CD8-positive, alpha-beta memory T cell (primary cell): ENCODE results near the gene NFAT5. TPM values are rescaled to one million over a fixed set of nuclear protein-coding genes. Genes with fewer than 3 reads are reported as not detected.

Experiments used
- CTCF ChIA-PET: fragments of 350-600 bp; sonication (Branson Sonifier 250); formaldehyde crosslinking; loops from one replicate; lab custom pipeline; 2021; ENCODE audit warnings: antibody characterized with exemption; lab: Charles Lee
- POLR2A ChIA-PET: fragments of 350-600 bp; sonication (Branson Sonifier 250); formaldehyde crosslinking; loops from one replicate; lab custom pipeline; 2021; ENCODE audit warnings: antibody characterized with exemption; lab: Charles Lee
- DNase-seq, 5 donors: peaks; one replicate each; pipeline versions ENCODE4 v3.0.0 to v3.0.0-alpha.2; 2020 to 2022; ENCODE audit warnings: mixed read lengths in 1 of 5
- H3K27ac ChIP-seq: one replicate; pipeline ENCODE4 v1.7.0; 2013; ENCODE audit warnings: low read depth, mild to moderate bottlenecking, low read length, moderate library complexity
- H3K27me3 ChIP-seq: 2 replicates; pipeline ENCODE4 v1.7.0; 2013; ENCODE audit warnings: low read length, mild to moderate bottlenecking; ENCODE audit not compliant: insufficient read depth, poor library complexity, severe bottlenecking
- H3K36me3 ChIP-seq: 2 replicates; pipeline ENCODE4 v1.7.0; 2013; ENCODE audit warnings: mild to moderate bottlenecking, low read length, moderate library complexity; ENCODE audit not compliant: insufficient read depth
- H3K4me1 ChIP-seq: 2 replicates; pipeline ENCODE4 v1.7.0; 2013; ENCODE audit warnings: mild to moderate bottlenecking, low read length, moderate library complexity; ENCODE audit not compliant: insufficient read depth
- H3K4me3 ChIP-seq: 2 replicates; pipeline ENCODE4 v1.7.0; 2013; ENCODE audit warnings: mild to moderate bottlenecking, low read length
- H3K9me3 ChIP-seq: 2 replicates; pipeline ENCODE4 v1.7.0; 2013; ENCODE audit warnings: mild to moderate bottlenecking, low read length
- H3K27ac Mint-ChIP-seq, 8 donors: one replicate each; pipeline ENCODE4 v1.8.0; 2020 to 2021; ENCODE audit warnings: mixed read lengths in 8 of 8, mild to moderate bottlenecking in 6 of 8, inconsistent platforms in 3 of 8, moderate library complexity in 3 of 8
- H3K27me3 Mint-ChIP-seq, 2 donors: one replicate each; pipeline ENCODE4 v1.8.0; 2020 to 2021; ENCODE audit warnings: mixed read lengths in 2 of 2, mild to moderate bottlenecking in 1 of 2, moderate library complexity in 1 of 2
- H3K36me3 Mint-ChIP-seq, 3 donors: one replicate each; pipeline ENCODE4 v1.8.0; 2020 to 2021; ENCODE audit warnings: mixed read lengths in 3 of 3, inconsistent platforms in 1 of 3, mild to moderate bottlenecking in 1 of 3
- H3K4me1 Mint-ChIP-seq, 3 donors: one replicate each; pipeline ENCODE4 v1.8.0; 2020 to 2021; ENCODE audit warnings: mixed read lengths in 3 of 3, inconsistent platforms in 1 of 3, mild to moderate bottlenecking in 1 of 3
- H3K4me3 Mint-ChIP-seq, 7 donors: one replicate each; pipeline ENCODE4 v1.8.0; 2020 to 2021; ENCODE audit warnings: mixed read lengths in 7 of 7, mild to moderate bottlenecking in 6 of 7, moderate library complexity in 4 of 7, inconsistent platforms in 2 of 7
- H3K9me3 Mint-ChIP-seq, 5 donors: one replicate each; pipeline ENCODE4 v1.8.0; 2020 to 2022; ENCODE audit warnings: mixed read lengths in 5 of 5, mild to moderate bottlenecking in 3 of 5, moderate library complexity in 2 of 5, inconsistent platforms in 1 of 5
- polyA plus RNA-seq: library from polyadenylated mRNA; unstranded; fragments of 300-500 nt; fragmentation: Illumina TruSeq; gene quantifications from one replicate; pipeline ENCODE4 v1.2.3, GENCODE V29; 2021
- total RNA-seq, 2 experiments: library from RNA; stranded (reverse); gene quantifications; one replicate each; pipeline ENCODE4 v1.2.3, GENCODE V29; 2021

NFAT5 gene
- total and polyA plus RNA-seq, 3 experiments from 2014 or later = 11.3 to 41.0 (median 39.0) TPM

DNA sequence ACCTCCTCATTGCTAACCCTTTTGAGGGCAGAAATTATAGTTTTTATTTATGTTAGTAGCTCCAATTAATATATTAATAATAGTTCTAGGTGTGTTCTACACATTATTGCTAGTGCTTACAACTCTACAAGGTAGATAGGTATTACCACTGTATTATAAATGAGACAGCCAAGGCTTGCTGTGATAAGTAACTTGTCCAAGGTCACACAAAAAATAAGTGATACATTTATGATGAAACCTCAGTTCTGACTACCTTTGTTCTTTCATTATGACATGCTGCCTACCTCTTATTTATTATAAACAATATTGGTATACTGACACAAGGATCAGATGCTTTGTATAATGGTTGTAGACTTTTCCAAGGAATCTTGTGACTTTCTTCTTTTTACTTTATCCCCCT is 41.2 kb downstream of the NFAT5 start:
- CTCF ChIA-PET = no interaction called here
- Histone ChIP-seq H3K9me3 (no peaks in the 10 kb centered on the region), H3K36me3 (no peaks in the 10 kb centered on the region), H3K27me3 (no peaks in the 10 kb centered on the region), H3K4me1 (peaks cover 10% of the 10 kb centered on the region), H3K4me3 (no peak overlapping the region), H3K27ac (no peak overlapping the region)
- H3K9me3 Mint-ChIP-seq = no peaks in the 10 kb centered on the region
- H3K27me3 Mint-ChIP-seq = no peaks in the 10 kb centered on the region
- DNase-seq = no peak
- peaks cover 35 to 57% (median 52%) of the 10 kb centered on the region in 3 donors for H3K4me1 Mint-ChIP-seq
- peaks cover 0 to 10% (median 8%) of the 10 kb centered on the region in 3 donors for H3K36me3 Mint-ChIP-seq
- no peak overlapping the region for H3K27ac Mint-ChIP-seq
- POLR2A ChIA-PET = no interaction called here
- no peak overlapping the region for H3K4me3 Mint-ChIP-seq

DNA sequence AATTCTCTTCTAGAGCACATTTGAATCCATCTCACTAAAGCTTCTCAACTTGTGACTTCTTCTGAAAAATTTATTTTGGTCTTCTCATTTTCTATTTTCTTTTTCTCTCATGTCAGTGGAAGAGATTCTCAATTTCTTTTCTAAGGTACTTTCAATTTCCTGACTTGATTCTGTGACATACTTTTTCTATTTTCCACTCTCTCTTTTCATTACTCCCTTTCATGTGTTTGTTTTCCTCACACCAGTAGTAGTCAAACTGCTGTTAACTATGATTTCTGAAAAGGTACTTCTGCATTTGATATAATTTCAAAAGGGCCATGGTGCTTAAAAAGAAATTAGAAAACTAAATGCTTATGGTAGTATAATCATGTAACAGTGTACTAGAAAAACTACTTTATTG is 41.9 kb downstream of the NFAT5 start:
- H3K36me3 Mint-ChIP-seq = peaks cover 0 to 10% (median 8%) of the 10 kb centered on the region in 3 donors
- H3K4me3 Mint-ChIP-seq = no peak overlapping the region
- Histone ChIP-seq H3K4me1 (peaks cover 12% of the 10 kb centered on the region), H3K9me3 (no peaks in the 10 kb centered on the region), H3K27me3 (no peaks in the 10 kb centered on the region), H3K27ac (no peak overlapping the region), H3K36me3 (no peaks in the 10 kb centered on the region), H3K4me3 (no peak overlapping the region)
- H3K9me3 Mint-ChIP-seq = no peaks in the 10 kb centered on the region
- peaks cover 41 to 64% (median 59%) of the 10 kb centered on the region in 3 donors for H3K4me1 Mint-ChIP-seq
- DNase-seq = no peak
- POLR2A ChIA-PET = no interaction called here
- no peaks in the 10 kb centered on the region for H3K27me3 Mint-ChIP-seq
- CTCF ChIA-PET = no interaction called here
- peak overlapping the region in 3 of 8 donors; percentile 32 to 48 (median 45) for H3K27ac Mint-ChIP-seq

DNA sequence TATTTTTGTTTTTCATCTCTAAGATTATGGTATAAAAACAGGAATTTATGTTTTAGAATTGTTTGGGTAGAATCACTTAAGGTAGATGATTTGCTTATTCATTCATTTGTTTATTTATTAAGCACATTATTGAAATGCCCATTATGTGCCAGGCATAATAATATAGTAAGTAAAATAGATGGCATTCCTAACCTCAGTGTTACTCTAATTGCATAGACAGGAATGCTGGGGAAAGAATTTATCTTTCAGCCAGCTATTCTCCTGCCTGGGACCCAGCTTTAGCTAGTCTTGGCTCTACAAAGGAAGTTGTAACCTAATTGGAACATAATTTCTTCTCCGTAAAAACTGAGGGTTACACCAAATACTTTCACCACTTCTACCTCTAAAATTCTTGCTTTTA is 44.6 kb downstream of the NFAT5 start:
- Mint-ChIP-seq H3K4me3 (no peak overlapping the region), H3K9me3 (no peaks in the 10 kb centered on the region), H3K36me3 (peaks cover 0 to 10% (median 3%) of the 10 kb centered on the region in 3 donors), H3K27ac (peak overlapping the region in 3 of 8 donors; percentile 5 to 10 (median 8)), H3K27me3 (no peaks in the 10 kb centered on the region), H3K4me1 (peaks cover 48 to 73% (median 60%) of the 10 kb centered on the region in 3 donors)
- CTCF ChIA-PET = no interaction called here
- Histone ChIP-seq H3K4me3 (no peak overlapping the region), H3K27ac (no peak overlapping the region), H3K27me3 (no peaks in the 10 kb centered on the region), H3K9me3 (no peaks in the 10 kb centered on the region), H3K36me3 (no peaks in the 10 kb centered on the region), H3K4me1 (peaks cover 18% of the 10 kb centered on the region)
- POLR2A ChIA-PET = no interaction called here
- no peak for DNase-seq

DNA sequence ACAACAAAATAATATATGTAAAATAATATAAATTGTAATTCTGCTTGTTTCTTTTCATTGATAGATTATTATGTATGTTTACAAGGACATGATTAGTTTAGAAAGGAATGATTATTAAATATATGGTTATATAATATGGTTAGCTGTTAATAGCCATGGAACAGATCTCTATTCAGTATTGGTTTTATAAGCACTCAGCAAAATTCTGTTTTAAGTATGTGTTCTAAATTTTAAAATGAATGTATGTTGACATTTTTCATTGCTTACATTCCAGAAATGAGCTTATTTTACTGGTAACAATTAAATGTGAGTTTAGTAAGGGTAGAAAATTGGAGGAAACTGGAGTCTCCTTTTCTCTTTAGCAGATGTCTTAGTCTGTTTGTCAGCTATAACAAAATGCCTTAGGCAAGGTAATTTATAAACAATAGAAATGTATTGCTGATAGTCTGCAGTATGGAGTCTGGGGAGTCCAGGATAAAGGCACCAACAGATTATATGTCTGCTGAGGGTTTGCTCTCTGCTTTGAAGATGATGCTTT is 45.4 kb downstream of the NFAT5 start:
- Mint-ChIP-seq H3K9me3 (no peaks in the 10 kb centered on the region), H3K4me1 (peaks cover 53 to 77% (median 68%) of the 10 kb centered on the region in 3 donors), H3K4me3 (no peak overlapping the region), H3K27ac (peak overlapping the region in 3 of 8 donors; percentile 38 to 44 (median 44)), H3K27me3 (no peaks in the 10 kb centered on the region), H3K36me3 (peaks cover 0 to 12% (median 7%) of the 10 kb centered on the region in 3 donors)
- Histone ChIP-seq H3K4me3 (no peak overlapping the region), H3K9me3 (no peaks in the 10 kb centered on the region), H3K27ac (no peak overlapping the region), H3K36me3 (no peaks in the 10 kb centered on the region), H3K4me1 (peaks cover 18% of the 10 kb centered on the region), H3K27me3 (no peaks in the 10 kb centered on the region)
- no peak for DNase-seq
- ChIA-PET POLR2A (no interaction called here), CTCF (no interaction called here)

DNA sequence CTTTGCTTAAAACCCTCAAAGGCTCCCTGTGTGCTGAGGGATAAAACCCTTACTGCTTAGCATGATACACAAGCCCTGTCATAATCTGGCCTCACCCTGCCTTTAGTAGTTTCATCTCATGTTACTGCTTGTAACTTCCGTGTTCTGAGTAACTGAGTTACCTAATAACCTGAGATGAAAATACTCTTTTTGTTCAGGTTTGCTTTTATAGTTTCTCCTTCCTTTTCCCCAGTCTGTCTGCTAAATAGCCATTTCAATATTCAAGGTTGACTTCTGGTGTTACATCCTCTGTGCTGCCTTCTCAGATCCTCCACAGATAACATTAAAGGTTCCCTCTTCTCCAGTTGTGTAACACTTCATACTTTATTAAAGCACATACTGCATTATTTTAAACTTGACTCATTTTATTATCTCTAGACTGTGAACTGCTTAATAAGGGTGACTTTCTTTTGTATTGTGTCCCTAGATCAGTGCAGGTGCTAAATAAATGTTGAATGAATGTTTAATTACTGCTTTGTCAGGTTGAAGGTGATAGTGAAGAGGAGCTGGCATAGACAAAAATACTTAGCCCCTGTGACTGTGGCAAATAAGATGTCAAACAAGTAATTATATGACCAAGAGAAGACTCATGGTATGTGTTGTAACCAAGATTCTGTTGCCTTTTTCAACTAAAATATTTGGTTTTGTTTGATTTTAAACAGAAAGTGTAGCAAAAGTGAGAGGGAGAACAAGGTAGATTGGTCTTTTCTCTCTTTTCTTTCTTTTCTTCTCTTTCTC is 47.8 kb downstream of the NFAT5 start:
- Mint-ChIP-seq H3K36me3 (peaks cover 0 to 11% (median 11%) of the 10 kb centered on the region in 3 donors), H3K27ac (peak overlapping the region; percentile 3 to 92 (median 46)), H3K4me3 (peak overlapping the region in 1 of 7 donors; percentile 0), H3K27me3 (no peaks in the 10 kb centered on the region), H3K4me1 (peaks cover 54 to 73% (median 69%) of the 10 kb centered on the region in 3 donors), H3K9me3 (no peaks in the 10 kb centered on the region)
- DNase-seq = no peak
- Histone ChIP-seq H3K4me1 (peaks cover 8% of the 10 kb centered on the region), H3K4me3 (no peak overlapping the region), H3K27ac (no peak overlapping the region), H3K36me3 (no peaks in the 10 kb centered on the region), H3K27me3 (no peaks in the 10 kb centered on the region), H3K9me3 (no peaks in the 10 kb centered on the region)
- ChIA-PET POLR2A (no interaction called here), CTCF (no interaction called here)

DNA sequence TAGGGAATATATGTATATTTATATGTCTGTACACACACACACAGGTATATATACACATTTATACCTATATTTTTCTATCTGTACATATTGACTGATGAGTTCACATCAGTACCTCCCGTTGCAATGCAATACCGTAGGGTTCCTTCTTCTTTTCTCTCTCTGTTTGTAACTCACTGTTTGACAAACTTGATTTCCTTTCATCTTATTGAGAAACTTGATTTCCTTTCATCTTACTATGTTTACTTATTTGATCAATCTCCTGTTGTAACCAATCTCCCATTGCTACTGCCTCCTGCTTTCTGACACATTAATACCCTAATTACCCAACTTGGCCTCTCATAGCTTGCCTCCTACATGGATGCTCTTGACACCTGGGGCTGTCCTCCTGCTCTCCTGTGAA is 49.8 kb downstream of the NFAT5 start:
- H3K27me3 Mint-ChIP-seq = no peaks in the 10 kb centered on the region
- Histone ChIP-seq H3K9me3 (no peaks in the 10 kb centered on the region), H3K4me1 (peaks cover 8% of the 10 kb centered on the region), H3K27ac (no peak overlapping the region), H3K4me3 (no peak overlapping the region), H3K27me3 (no peaks in the 10 kb centered on the region), H3K36me3 (no peaks in the 10 kb centered on the region)
- peaks cover 0 to 9% (median 8%) of the 10 kb centered on the region in 3 donors for H3K36me3 Mint-ChIP-seq
- peak overlapping the region in 4 of 8 donors; percentile 18 to 61 (median 40) for H3K27ac Mint-ChIP-seq
- ChIA-PET POLR2A (no interaction called here), CTCF (no interaction called here)
- DNase-seq = no peak
- H3K4me3 Mint-ChIP-seq = no peak overlapping the region
- no peaks in the 10 kb centered on the region for H3K9me3 Mint-ChIP-seq
- H3K4me1 Mint-ChIP-seq = peaks cover 54 to 72% (median 71%) of the 10 kb centered on the region in 3 donors

DNA sequence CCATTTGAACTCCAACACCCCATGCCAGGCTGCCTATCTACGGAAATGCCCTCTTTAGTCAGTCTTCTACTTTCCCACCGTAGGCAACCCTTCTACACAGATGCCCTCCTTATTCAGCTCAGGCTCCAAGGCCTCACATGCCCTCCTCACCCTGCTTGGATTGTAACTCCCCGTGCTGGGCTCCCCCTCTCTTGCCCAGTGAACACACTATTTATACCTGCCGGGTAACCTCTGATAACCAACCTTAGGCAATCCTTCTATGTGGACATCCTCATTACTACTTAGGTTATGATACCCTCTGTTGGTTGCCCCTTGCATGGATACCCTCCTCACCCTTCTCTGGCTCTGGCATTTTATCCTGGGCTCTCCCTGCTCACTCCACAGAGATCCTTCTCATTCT is 50.3 kb downstream of the NFAT5 start:
- ChIA-PET CTCF (no interaction called here), POLR2A (no interaction called here)
- Mint-ChIP-seq H3K36me3 (peaks cover 0 to 9% (median 8%) of the 10 kb centered on the region in 3 donors), H3K9me3 (no peaks in the 10 kb centered on the region), H3K27me3 (no peaks in the 10 kb centered on the region), H3K27ac (peak overlapping the region in 3 of 8 donors; percentile 15 to 55 (median 43)), H3K4me1 (peaks cover 53 to 71% (median 66%) of the 10 kb centered on the region in 3 donors), H3K4me3 (no peak overlapping the region)
- Histone ChIP-seq H3K4me3 (no peak overlapping the region), H3K36me3 (no peaks in the 10 kb centered on the region), H3K27ac (no peak overlapping the region), H3K9me3 (no peaks in the 10 kb centered on the region), H3K27me3 (no peaks in the 10 kb centered on the region), H3K4me1 (peaks cover 8% of the 10 kb centered on the region)
- DNase-seq = no peak

DNA sequence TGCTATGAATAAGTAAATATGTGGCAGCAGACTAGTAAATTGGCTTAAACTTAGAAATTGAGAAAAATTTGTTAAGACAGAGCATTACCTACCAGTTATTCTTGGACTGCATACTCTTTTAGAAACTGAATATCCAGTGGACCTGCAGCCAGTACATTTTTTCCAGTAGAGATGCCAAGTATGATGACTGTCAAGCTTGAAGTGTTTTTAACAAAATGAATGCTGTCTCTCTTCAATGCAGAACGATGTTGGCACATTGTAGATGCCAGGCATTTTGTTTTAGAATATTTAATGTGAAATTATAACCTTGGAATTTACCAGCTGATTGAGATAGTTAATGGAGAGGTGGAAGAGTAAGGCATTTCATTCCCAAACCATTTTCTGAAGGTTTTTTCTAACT is 52.5 kb downstream of the NFAT5 start:
- ChIA-PET POLR2A (no interaction called here), CTCF (no interaction called here)
- Histone ChIP-seq H3K27ac (no peak overlapping the region), H3K4me1 (no peaks in the 10 kb centered on the region), H3K9me3 (no peaks in the 10 kb centered on the region), H3K4me3 (no peak overlapping the region), H3K36me3 (no peaks in the 10 kb centered on the region), H3K27me3 (no peaks in the 10 kb centered on the region)
- Mint-ChIP-seq H3K9me3 (no peaks in the 10 kb centered on the region), H3K36me3 (peaks cover 0 to 11% (median 8%) of the 10 kb centered on the region in 3 donors), H3K4me3 (no peak overlapping the region), H3K27ac (peak overlapping the region in 2 of 8 donors; percentile 32 to 40), H3K4me1 (peaks cover 42 to 58% (median 55%) of the 10 kb centered on the region in 3 donors), H3K27me3 (no peaks in the 10 kb centered on the region)
- no peak for DNase-seq
